Measurements from ENCODE around the gene KDM6A. TPM values are rescaled to one million over a fixed set of nuclear protein-coding genes. Genes with fewer than 3 reads are reported as not detected.

The KDM6A gene
- total RNA-seq, 4 donors from 2014 or later = 25.9 to 51.0 (median 34.9) TPM

GRCh38 chrX:44913656-44914531 is 40.9 kb downstream of the KDM6A start:
- H3K4me3 ChIP-seq = no peak overlapping the region
- H3K4me1 ChIP-seq = peaks cover 0 to 27% (median 10%) of the 10 kb centered on the region in 4 donors
- no peak overlapping the region for H3K27ac ChIP-seq
- no peaks in the 10 kb centered on the region for H3K9me3 ChIP-seq
- no peak for DNase-seq (ENCODE audit: low spot score in 2 of 2)
- no peaks in the 10 kb centered on the region for H3K36me3 ChIP-seq
- TF ChIP-seq POLR2A (IDR thresholded peaks at IDR 0.05) (no peak), CTCF (IDR thresholded peaks at IDR 0.05) (no peak), EP300 (IDR thresholded peaks at IDR 0.05) (no peak)
- 87 to 94% methylated on average over 9 of the region's 9 CpGs for WGBS, 2 donors
- H3K27me3 ChIP-seq = no peaks in the 10 kb centered on the region

GRCh38 chrX:44914532-44915198 is 41.7 kb downstream of the KDM6A start:
- no peaks in the 10 kb centered on the region for H3K27me3 ChIP-seq
- TF ChIP-seq POLR2A (IDR thresholded peaks at IDR 0.05) (no peak), CTCF (IDR thresholded peaks at IDR 0.05) (no peak), EP300 (IDR thresholded peaks at IDR 0.05) (no peak)
- no peaks in the 10 kb centered on the region for H3K36me3 ChIP-seq
- WGBS, 2 donors = 48 to 60% methylated on average over 2 of the region's 2 CpGs
- no peaks in the 10 kb centered on the region for H3K9me3 ChIP-seq
- DNase-seq (ENCODE audit: low spot score in 2 of 2) = no peak
- no peak overlapping the region for H3K27ac ChIP-seq
- H3K4me1 ChIP-seq = peaks cover 0 to 27% (median 11%) of the 10 kb centered on the region in 4 donors
- no peak overlapping the region for H3K4me3 ChIP-seq

- WGBS, 2 donors = 42 to 67% methylated on average over 8 of the region's 8 CpGs
- peak overlapping the region in 1 of 4 donors; percentile 15 for H3K27ac ChIP-seq
- peaks cover 0 to 27% (median 11%) of the 10 kb centered on the region in 4 donors for H3K4me1 ChIP-seq
- no peak overlapping the region for H3K4me3 ChIP-seq
- DNase-seq (ENCODE audit: low spot score in 2 of 2) = no peak
- H3K27me3 ChIP-seq = no peaks in the 10 kb centered on the region
- H3K9me3 ChIP-seq = no peaks in the 10 kb centered on the region
- TF ChIP-seq POLR2A (IDR thresholded peaks at IDR 0.05) (no peak), CTCF (IDR thresholded peaks at IDR 0.05) (no peak), EP300 (IDR thresholded peaks at IDR 0.05) (no peak)
- H3K36me3 ChIP-seq = no peaks in the 10 kb centered on the region
These were observed 42.4 kb downstream of the KDM6A start for GRCh38 chrX:44915361-44915868.

GRCh38 chrX:44918722-44919121 is 45.7 kb downstream of the KDM6A start:
- no peaks in the 10 kb centered on the region for H3K36me3 ChIP-seq
- no peak overlapping the region for H3K27ac ChIP-seq
- 42 to 58% methylated on average over 1 of the region's 1 CpG for WGBS, 2 donors
- no peaks in the 10 kb centered on the region for H3K27me3 ChIP-seq
- no peak overlapping the region for H3K4me3 ChIP-seq
- no peaks in the 10 kb centered on the region for H3K9me3 ChIP-seq
- TF ChIP-seq EP300 (IDR thresholded peaks at IDR 0.05) (no peak), CTCF (IDR thresholded peaks at IDR 0.05) (no peak), POLR2A (IDR thresholded peaks at IDR 0.05) (no peak)
- peaks cover 0 to 27% (median 11%) of the 10 kb centered on the region in 4 donors for H3K4me1 ChIP-seq
- DNase-seq (ENCODE audit: low spot score in 2 of 2) = no peak

- Histone ChIP-seq H3K4me1 (peaks cover 0 to 8% (median 0%) of the 10 kb centered on the region in 4 donors), H3K27me3 (no peaks in the 10 kb centered on the region), H3K9me3 (no peaks in the 10 kb centered on the region), H3K36me3 (no peaks in the 10 kb centered on the region), H3K27ac (no peak overlapping the region), H3K4me3 (no peak overlapping the region)
- 79 to 84% methylated on average over 4 of the region's 4 CpGs for whole genome bisulfite sequencing, 2 donors
- no peak for DNase-seq (ENCODE audit: low spot score in 2 of 2)
- TF ChIP-seq EP300 (IDR thresholded peaks at IDR 0.05) (no peak), POLR2A (IDR thresholded peaks at IDR 0.05) (no peak), CTCF (IDR thresholded peaks at IDR 0.05) (no peak)
These were observed 50.0 kb downstream of the KDM6A start for GRCh38 chrX:44922980-44923379.
